PC-3 (cell line): Measurements from ENCODE around the gene MDP1.

Source experiments
- EZH2 ChIP-seq: fragments of 300-600 bp; sonication (generic); IDR thresholded peaks from one replicate; pipeline ENCODE4 v1.6.1; 2017; ENCODE audit warnings: antibody characterized with exemption, mild to moderate bottlenecking, low read length; ENCODE audit not compliant: unreplicated experiment
- TF ChIP-seq, protein P1 (sequence below): fragments of 300-600 bp; sonication (generic); conservative IDR thresholded peaks from 2 replicates; pipeline ENCODE4 v1.5.1; 2017; ENCODE audit warnings: antibody characterized with exemption, low read depth, mild to moderate bottlenecking, low read length

DNA sequence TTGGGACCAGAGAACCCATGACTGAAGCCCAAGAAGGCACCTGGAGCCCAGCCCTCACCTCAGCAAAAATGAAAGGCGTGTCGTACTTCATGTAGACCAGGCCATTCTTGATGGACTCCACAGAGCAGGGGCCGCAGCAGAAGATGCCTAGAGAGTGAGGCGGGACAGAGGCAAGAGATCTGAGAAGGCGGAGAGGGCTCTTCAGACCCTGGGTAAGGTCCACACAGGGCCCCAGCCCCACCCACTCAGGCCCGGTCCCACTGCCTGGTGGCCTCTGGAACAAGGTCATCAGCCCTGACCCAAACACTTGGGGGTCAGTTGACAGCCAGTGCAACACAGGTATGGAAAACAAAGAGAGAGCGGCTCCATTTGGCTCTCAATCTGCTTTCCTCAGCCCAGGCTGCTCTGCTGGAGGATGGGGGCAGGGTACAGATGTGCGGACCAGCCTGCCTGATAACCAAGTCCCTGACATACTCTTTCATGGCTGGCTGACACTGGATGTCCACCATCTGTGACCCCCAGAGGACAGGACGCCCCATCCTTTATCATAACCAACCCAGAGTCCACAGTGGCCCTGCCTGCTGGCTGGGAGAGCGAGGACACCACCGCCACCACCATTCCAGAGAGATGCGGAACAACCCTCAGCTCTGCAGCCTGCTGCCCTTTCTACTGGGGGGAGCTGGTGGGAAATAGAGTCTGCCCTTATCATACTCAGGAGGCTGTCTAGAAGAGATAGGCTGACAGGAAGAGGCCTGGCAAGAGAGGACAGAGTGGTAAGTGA is 40.3 kb upstream of the MDP1 start:
- TF ChIP-seq, protein P1, sequence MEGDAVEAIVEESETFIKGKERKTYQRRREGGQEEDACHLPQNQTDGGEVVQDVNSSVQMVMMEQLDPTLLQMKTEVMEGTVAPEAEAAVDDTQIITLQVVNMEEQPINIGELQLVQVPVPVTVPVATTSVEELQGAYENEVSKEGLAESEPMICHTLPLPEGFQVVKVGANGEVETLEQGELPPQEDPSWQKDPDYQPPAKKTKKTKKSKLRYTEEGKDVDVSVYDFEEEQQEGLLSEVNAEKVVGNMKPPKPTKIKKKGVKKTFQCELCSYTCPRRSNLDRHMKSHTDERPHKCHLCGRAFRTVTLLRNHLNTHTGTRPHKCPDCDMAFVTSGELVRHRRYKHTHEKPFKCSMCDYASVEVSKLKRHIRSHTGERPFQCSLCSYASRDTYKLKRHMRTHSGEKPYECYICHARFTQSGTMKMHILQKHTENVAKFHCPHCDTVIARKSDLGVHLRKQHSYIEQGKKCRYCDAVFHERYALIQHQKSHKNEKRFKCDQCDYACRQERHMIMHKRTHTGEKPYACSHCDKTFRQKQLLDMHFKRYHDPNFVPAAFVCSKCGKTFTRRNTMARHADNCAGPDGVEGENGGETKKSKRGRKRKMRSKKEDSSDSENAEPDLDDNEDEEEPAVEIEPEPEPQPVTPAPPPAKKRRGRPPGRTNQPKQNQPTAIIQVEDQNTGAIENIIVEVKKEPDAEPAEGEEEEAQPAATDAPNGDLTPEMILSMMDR: no peak
- TF ChIP-seq EZH2: no peak
